ENCODE results near the gene NEBL.

Gene NEBL

DNA sequence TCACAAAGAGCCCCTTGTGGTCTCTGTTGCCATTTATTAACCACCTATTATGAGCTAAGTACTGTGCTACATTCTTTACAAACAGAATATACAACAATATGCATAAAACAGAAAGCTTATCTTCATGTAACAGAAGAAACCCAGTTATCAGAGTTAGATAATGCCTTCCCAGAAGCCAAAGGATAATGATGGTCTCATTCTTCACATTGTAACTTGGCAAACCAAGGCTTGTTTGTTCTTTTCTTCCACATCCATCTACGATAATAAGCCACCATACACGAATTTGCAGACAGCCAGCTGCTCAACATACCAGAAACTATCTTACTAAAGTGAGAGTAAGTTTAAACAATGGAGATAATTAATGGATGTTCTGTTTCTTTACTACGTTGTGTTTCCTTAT is 127.6 kb downstream of the NEBL start:
- no peaks in the 10 kb centered on the region for H3K36me3 Mint-ChIP-seq (ENCODE audit: insufficient read depth)
- no peak for DNase-seq
- peaks cover 3 to 19% of the 10 kb centered on the region in 2 donors for H3K9me3 Mint-ChIP-seq
- H3K4me1 Mint-ChIP-seq (ENCODE audit: low read depth in 2 of 2), result no peaks in the 10 kb centered on the region
- H3K27ac Mint-ChIP-seq, result no peak overlapping the region
- no peak for ATAC-seq (replicated peaks)
- H3K27me3 Mint-ChIP-seq, result no peaks in the 10 kb centered on the region
- H3K4me3 Mint-ChIP-seq, result no peak overlapping the region

DNA sequence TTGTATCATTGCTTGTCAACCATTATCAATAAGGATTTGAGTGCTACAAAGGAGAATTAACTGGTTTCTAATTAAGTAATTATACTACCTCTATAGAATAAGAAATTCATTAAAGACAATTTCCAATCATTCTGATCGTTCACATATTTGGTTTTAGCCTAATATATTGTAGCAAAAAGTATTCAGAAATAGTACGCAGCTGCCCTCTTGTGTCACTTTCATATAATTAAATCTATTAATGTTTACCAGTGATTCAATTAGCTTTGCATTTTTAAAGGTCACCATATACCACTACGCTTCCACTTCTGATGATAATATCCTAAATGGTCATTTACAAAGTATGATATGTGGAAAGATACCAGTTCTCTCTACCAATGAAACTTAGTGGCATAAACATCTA is 128.3 kb downstream of the NEBL start:
- Mint-ChIP-seq H3K27me3 (no peaks in the 10 kb centered on the region), H3K27ac (no peak overlapping the region), H3K4me3 (no peak overlapping the region), H3K9me3 (peaks cover 3 to 19% of the 10 kb centered on the region in 2 donors), H3K36me3 (ENCODE audit: insufficient read depth) (no peaks in the 10 kb centered on the region), H3K4me1 (ENCODE audit: low read depth in 2 of 2) (no peaks in the 10 kb centered on the region)
- no peak for ATAC-seq (replicated peaks)
- DNase-seq, result no peak

DNA sequence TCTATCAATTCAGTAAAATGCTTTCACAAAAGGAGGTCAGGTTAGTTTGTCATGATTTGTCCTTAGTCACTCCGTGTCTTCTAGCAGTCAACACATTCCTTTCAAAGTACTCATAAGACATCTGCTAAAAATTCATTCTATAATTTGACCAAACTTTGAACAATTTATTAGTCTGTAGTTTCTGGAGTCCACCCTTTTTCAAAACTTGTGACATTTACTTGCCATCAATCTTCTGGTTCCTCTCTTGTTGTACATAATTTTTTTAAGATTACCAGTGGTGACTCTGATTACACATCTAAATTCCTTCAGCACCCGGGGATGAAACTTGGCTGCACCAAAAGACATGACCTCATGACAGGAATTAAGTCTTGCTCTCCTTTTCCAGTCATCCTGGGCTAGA is 130.1 kb downstream of the NEBL start:
- no peak for DNase-seq
- H3K36me3 Mint-ChIP-seq (ENCODE audit: insufficient read depth), result no peaks in the 10 kb centered on the region
- no peak overlapping the region for H3K4me3 Mint-ChIP-seq
- no peak for ATAC-seq (replicated peaks)
- H3K9me3 Mint-ChIP-seq, result peaks cover 3 to 13% of the 10 kb centered on the region in 2 donors
- H3K27me3 Mint-ChIP-seq, result no peaks in the 10 kb centered on the region
- H3K4me1 Mint-ChIP-seq (ENCODE audit: low read depth in 2 of 2), result no peaks in the 10 kb centered on the region
- no peak overlapping the region for H3K27ac Mint-ChIP-seq

DNA sequence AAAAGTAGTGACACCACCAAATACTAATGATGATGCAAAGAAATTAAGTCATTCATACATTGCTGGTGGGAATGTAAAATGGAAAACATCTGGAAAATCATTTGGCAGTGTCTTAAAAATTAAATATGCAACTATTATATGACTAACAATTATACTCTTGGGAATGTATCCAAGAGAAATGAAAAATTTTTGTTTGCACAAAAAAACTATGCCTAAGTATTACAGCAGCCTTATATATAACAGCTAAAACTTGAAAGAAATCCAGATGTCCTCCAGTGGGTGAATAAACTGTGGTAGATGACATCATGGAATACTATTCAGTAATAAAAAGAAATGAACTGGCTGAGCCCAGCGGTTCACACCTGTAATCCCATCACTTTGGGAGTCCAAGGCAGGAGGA is 132.0 kb downstream of the NEBL start:
- peaks cover 8 to 12% of the 10 kb centered on the region in 2 donors for H3K9me3 Mint-ChIP-seq
- DNase-seq (no peak), ATAC-seq (replicated peaks) (no peak)
- H3K4me3 Mint-ChIP-seq, result no peak overlapping the region
- H3K4me1 Mint-ChIP-seq (ENCODE audit: low read depth in 2 of 2), result no peaks in the 10 kb centered on the region
- H3K27me3 Mint-ChIP-seq, result no peaks in the 10 kb centered on the region
- H3K27ac Mint-ChIP-seq, result no peak overlapping the region
- H3K36me3 Mint-ChIP-seq (ENCODE audit: insufficient read depth), result no peaks in the 10 kb centered on the region

DNA sequence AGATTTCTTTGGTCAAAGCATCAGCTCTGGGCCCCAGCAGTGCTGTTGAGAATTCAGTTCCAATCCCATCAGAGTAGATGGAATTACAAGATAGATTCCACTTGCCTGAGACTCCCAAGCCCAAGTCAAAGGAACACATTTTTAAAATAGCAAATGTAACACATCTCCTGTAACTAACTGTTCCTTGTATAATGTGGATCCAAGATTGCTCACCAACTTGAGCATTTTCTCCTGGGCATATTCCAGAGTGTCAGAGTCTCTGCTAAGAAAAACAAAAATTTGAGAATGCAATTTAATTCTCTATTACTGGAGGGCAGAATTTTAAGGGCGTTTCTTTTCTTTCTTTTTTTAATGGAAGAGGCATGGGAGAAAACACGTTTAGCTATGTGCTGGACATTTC is 136.7 kb downstream of the NEBL start:
- H3K27ac Mint-ChIP-seq, result no peak overlapping the region
- H3K4me3 Mint-ChIP-seq, result no peak overlapping the region
- H3K36me3 Mint-ChIP-seq (ENCODE audit: insufficient read depth), result no peaks in the 10 kb centered on the region
- no peaks in the 10 kb centered on the region for H3K4me1 Mint-ChIP-seq (ENCODE audit: low read depth in 2 of 2)
- H3K27me3 Mint-ChIP-seq, result no peaks in the 10 kb centered on the region
- no peak for ATAC-seq (replicated peaks)
- H3K9me3 Mint-ChIP-seq, result peaks cover 8 to 11% of the 10 kb centered on the region in 2 donors
- no peak for DNase-seq

DNA sequence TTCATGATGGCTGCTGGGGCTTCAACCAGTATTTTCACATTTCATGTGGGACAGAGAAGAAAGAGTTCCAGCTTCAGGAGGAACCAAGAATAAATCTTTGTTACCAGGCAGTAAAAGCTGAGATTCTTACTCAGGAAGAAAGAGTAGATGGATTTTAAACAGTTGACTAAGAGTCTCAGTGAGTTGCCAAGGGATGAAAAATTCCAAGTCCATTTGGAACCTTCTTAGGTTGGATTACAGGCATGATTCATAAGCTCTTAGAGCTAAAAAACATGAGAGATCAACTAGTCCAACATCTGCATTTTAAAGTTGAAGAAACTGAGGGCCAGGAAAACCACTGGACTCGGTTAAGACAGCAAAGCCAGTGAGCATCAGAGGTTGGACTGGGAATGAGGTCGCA is 148.6 kb downstream of the NEBL start:
- peaks cover 6 to 7% of the 10 kb centered on the region in 2 donors for H3K9me3 Mint-ChIP-seq
- no peak for DNase-seq
- no peaks in the 10 kb centered on the region for H3K36me3 Mint-ChIP-seq (ENCODE audit: insufficient read depth)
- no peak overlapping the region for H3K4me3 Mint-ChIP-seq
- no peaks in the 10 kb centered on the region for H3K27me3 Mint-ChIP-seq
- no peak for ATAC-seq (replicated peaks)
- H3K27ac Mint-ChIP-seq, result no peak overlapping the region
- H3K4me1 Mint-ChIP-seq (ENCODE audit: low read depth in 2 of 2), result no peaks in the 10 kb centered on the region

DNA sequence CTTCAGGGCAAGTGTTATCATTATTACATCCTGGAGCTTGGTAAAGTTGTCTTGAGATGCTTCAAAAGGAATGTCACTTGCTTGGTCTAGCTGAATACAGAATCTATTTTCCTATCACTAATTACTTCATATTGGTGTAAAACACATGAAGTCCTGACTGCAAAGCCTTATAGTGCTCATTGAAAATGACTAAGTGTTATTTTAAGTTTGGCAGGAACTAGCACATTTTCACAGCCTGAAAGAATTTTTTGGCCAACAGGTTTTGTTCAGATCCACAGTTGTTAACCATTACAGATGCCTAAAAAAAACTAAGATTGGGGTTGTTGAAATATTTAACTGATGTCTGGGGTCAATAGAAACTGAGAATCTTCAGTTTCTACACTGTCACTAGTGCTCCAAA is 149.3 kb downstream of the NEBL start:
- peaks cover 6 to 7% of the 10 kb centered on the region in 2 donors for H3K9me3 Mint-ChIP-seq
- no peak overlapping the region for H3K4me3 Mint-ChIP-seq
- DNase-seq (no peak), ATAC-seq (replicated peaks) (no peak)
- no peaks in the 10 kb centered on the region for H3K27me3 Mint-ChIP-seq
- no peak overlapping the region for H3K27ac Mint-ChIP-seq
- no peaks in the 10 kb centered on the region for H3K36me3 Mint-ChIP-seq (ENCODE audit: insufficient read depth)
- H3K4me1 Mint-ChIP-seq (ENCODE audit: low read depth in 2 of 2), result no peaks in the 10 kb centered on the region

DNA sequence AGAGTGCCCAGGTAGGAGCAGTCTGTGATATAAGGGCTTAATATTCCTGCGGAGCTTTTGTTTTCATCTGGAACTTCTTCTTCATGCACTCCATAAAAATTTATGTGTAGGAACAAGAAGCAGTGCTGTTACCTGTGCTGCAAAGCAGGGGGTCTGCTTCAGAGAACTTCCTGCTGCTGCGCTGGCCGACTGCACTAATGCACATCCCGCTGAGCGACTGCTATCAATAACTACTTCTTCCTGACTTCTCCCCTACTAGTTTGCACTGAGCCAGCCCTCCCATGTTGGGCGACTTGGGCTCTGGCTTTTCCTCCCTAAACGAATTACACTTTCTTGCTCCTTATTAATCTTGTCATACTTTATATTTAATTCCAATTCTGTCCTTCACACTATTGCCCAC is 150.3 kb downstream of the NEBL start:
- Mint-ChIP-seq H3K4me1 (ENCODE audit: low read depth in 2 of 2) (no peaks in the 10 kb centered on the region), H3K27ac (no peak overlapping the region), H3K27me3 (no peaks in the 10 kb centered on the region), H3K9me3 (peaks cover 8 to 9% of the 10 kb centered on the region in 2 donors), H3K36me3 (ENCODE audit: insufficient read depth) (no peaks in the 10 kb centered on the region), H3K4me3 (no peak overlapping the region)
- DNase-seq (no peak), ATAC-seq (replicated peaks) (no peak)

DNA sequence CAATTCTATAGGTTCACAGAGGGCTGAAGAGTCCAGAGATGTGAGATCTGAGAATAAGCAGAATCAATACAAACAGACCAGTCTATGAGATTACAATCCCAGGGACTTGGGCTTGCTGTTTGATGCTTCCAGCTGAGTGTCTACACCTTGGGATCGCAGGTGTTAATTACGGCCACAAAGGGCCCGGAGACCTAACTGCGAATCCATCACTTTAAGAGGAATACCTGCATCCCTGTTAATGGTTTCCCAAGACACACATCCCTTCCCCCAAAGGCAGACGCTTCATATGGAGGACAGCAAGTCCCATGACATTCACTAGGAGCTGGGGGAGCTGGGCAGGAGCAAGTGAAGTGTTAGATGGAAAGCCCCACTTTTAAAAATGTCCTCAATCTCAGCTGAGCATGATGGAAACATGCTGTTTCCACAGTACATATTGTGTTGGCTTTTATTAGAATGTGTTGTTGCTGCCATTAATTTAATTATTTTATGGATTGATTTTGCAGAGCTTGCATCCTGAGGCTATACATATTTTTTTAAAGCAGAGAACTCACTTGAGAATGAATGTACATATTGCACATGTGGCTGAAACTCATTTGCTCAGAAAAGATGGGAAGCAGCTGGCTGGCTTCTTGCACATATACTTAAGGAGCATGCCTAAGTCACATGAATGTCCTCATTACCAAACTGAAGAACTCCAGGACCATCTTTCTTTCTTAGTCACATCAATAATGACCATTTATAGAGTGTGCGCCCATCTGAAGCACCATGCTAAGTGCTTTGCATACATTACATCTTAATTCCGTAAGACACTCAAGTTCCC is 151.3 kb downstream of the NEBL start:
- Mint-ChIP-seq H3K27me3 (no peaks in the 10 kb centered on the region), H3K4me3 (no peak overlapping the region), H3K9me3 (peaks cover 12 to 15% of the 10 kb centered on the region in 2 donors), H3K4me1 (ENCODE audit: low read depth in 2 of 2) (no peaks in the 10 kb centered on the region), H3K36me3 (ENCODE audit: insufficient read depth) (no peaks in the 10 kb centered on the region), H3K27ac (no peak overlapping the region)
- DNase-seq (no peak), ATAC-seq (replicated peaks) (no peak)

DNA sequence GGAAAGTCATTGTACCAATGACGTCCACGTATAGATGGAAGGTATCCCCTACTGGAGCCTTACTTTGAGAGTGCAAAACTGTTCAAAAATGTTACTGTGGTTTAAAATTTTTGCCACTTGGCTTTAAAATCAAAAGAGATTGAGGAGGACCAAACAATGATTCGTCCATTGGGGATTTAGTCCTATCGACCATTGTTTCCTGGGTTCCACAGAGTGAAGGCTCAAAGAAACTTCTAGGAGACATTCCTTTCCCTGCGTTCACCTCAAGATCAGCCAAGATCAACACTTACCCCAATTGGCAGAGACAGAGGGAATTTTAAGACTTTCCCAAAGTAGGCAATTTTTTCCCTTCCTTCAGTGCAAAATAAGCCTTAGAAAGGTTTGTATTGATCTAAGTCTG is 152.3 kb downstream of the NEBL start:
- no peak for DNase-seq

DNA sequence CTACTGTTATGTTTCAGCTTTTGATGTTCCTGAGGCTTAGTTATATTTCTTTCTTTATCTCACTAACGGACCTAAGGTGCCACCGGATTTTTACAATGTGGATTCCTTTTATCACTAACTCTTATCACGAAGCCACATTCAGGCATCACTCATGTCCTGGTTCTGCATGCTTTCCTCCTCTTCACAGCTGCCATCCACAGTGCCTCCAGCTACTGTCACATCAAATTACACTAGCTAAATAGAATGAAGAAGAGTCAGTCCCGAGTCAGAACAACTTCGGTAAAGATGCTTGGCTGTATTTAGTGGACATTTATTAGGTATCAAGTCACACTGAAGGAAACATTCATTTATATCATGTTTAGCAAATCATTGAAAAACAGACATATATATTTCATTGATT is 153.2 kb downstream of the NEBL start:
- no peaks in the 10 kb centered on the region for H3K36me3 Mint-ChIP-seq (ENCODE audit: insufficient read depth)
- no peak overlapping the region for H3K27ac Mint-ChIP-seq
- DNase-seq (no peak), ATAC-seq (replicated peaks) (no peak)
- H3K4me3 Mint-ChIP-seq, result no peak overlapping the region
- no peaks in the 10 kb centered on the region for H3K4me1 Mint-ChIP-seq (ENCODE audit: low read depth in 2 of 2)
- H3K27me3 Mint-ChIP-seq, result no peaks in the 10 kb centered on the region
- peaks cover 10 to 19% of the 10 kb centered on the region in 2 donors for H3K9me3 Mint-ChIP-seq

More for the DNA sequence above, 152.3 kb downstream of the NEBL start:
- Mint-ChIP-seq H3K9me3 (peaks cover 10 to 12% of the 10 kb centered on the region in 2 donors), H3K4me1 (ENCODE audit: low read depth in 2 of 2) (no peaks in the 10 kb centered on the region), H3K4me3 (no peak overlapping the region), H3K27me3 (no peaks in the 10 kb centered on the region), H3K36me3 (ENCODE audit: insufficient read depth) (no peaks in the 10 kb centered on the region), H3K27ac (no peak overlapping the region)
- ATAC-seq (replicated peaks), result no peak

DNA sequence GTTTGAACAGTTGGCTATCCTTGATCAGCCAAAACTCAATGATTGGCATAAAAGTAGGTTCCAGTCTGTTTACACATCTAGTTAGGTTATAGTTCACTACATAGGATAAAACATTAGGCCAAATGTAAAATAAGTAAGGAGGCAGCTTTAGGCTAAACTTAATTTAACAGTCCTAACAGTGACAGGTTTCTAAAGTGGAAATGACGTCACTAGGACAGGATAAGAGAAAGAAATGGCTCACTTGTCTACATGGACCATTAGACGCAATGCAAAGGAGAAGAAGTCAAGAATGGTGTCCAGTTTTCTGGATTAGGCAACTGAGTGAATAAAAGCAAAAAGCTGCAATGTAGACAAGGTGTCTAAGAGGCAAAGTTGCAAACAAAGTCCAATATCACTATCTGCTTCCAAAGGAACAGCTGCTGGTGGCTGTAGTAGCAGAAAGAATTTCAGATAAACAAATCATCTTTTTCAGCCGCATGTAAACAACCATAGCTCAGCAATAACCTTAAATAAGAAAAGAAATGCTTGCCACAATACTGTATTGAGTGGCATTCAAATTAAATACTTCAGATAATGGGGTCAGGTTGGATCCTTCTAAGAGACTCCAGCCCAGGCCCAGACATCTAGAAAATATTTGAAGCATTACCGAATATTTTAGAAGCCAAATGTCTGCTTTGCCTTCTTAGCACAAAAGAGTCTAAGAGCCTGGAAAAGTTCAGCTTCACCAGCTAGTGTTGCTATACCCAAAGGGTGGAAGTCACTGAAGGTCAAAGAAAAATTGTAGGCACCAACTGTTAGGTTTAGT is 154.2 kb downstream of the NEBL start:
- Mint-ChIP-seq H3K9me3 (peaks cover 7 to 19% of the 10 kb centered on the region in 2 donors), H3K4me1 (ENCODE audit: low read depth in 2 of 2) (no peaks in the 10 kb centered on the region), H3K4me3 (no peak overlapping the region), H3K27ac (no peak overlapping the region), H3K27me3 (no peaks in the 10 kb centered on the region), H3K36me3 (ENCODE audit: insufficient read depth) (no peaks in the 10 kb centered on the region)
- no peak for ATAC-seq (replicated peaks)
- DNase-seq, result no peak

DNA sequence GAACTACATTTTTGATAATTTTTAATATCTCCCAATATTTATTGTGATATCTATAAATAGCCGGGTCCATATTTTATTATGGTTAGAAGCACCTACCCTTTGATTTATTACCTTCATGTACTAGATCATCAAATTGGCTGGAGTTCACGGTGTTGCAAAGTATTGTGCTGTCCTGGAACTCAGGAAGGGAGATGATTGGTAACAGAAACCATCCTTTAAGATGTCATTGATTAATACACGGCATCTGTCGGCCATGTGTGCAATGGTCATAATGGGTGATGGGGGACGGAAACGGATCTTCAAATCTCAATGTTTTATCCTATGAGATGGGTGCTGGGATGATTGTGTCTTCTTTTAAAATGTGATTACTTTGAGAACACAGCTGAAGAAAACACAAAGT is 157.0 kb downstream of the NEBL start:
- Mint-ChIP-seq H3K9me3 (peaks cover 11 to 26% of the 10 kb centered on the region in 2 donors), H3K4me3 (no peak overlapping the region), H3K27me3 (no peaks in the 10 kb centered on the region), H3K4me1 (ENCODE audit: low read depth in 2 of 2) (no peaks in the 10 kb centered on the region), H3K36me3 (ENCODE audit: insufficient read depth) (no peaks in the 10 kb centered on the region), H3K27ac (no peak overlapping the region)
- ATAC-seq (replicated peaks), result no peak
- no peak for DNase-seq

DNA sequence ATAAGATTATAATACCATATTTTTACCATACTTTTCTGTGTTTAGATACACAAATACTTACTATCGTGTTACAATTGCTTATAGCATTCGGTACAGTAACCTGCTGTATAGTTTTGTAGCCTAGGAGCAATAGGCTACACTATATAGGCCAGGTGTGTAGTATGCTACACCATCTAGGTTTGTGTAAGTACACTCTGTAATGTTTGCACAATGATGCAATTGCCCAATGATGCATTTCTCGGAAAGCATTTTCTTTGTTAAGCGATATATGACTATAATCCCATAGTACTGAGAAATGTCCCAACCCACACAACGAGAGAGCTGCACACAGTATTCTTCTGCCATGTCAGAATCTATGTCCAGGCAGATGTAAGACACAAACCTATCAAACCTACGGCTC is 160.0 kb downstream of the NEBL start:
- H3K4me3 Mint-ChIP-seq, result no peak overlapping the region
- H3K27me3 Mint-ChIP-seq, result no peaks in the 10 kb centered on the region
- DNase-seq (no peak), ATAC-seq (replicated peaks) (no peak)
- H3K27ac Mint-ChIP-seq, result no peak overlapping the region
- H3K4me1 Mint-ChIP-seq (ENCODE audit: low read depth in 2 of 2), result no peaks in the 10 kb centered on the region
- H3K9me3 Mint-ChIP-seq, result peaks cover 11 to 25% of the 10 kb centered on the region in 2 donors
- no peaks in the 10 kb centered on the region for H3K36me3 Mint-ChIP-seq (ENCODE audit: insufficient read depth)
